ENCODE results near the gene PARD3.

DNA sequence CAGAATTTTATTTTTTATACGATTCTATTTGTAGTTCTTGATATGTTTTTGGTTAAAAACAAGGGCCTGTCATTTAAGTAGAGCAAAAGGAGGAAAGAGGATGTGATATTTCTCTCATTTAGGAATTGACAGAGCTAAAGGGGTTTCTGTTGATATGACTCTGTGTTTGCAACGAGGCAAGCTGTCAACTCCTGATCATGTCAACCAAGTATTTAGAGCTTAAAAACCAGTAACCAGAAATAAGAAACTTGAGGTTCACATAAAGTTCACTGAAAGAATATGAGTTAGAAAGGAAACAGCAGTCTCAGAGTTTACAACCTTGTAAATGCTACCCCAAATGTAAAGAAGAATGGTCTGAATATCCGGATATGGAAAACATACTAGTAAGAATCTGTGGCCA, 434.2 kb downstream of the PARD3 start:
- TF ChIP-seq, protein P1, sequence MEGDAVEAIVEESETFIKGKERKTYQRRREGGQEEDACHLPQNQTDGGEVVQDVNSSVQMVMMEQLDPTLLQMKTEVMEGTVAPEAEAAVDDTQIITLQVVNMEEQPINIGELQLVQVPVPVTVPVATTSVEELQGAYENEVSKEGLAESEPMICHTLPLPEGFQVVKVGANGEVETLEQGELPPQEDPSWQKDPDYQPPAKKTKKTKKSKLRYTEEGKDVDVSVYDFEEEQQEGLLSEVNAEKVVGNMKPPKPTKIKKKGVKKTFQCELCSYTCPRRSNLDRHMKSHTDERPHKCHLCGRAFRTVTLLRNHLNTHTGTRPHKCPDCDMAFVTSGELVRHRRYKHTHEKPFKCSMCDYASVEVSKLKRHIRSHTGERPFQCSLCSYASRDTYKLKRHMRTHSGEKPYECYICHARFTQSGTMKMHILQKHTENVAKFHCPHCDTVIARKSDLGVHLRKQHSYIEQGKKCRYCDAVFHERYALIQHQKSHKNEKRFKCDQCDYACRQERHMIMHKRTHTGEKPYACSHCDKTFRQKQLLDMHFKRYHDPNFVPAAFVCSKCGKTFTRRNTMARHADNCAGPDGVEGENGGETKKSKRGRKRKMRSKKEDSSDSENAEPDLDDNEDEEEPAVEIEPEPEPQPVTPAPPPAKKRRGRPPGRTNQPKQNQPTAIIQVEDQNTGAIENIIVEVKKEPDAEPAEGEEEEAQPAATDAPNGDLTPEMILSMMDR (IDR thresholded peaks at IDR 0.05), result no peak
- no peak for TF ChIP-seq POLR2A (IDR thresholded peaks at IDR 0.05)
- TF ChIP-seq POLR2AphosphoS5 (IDR thresholded peaks at IDR 0.05), result no peak
